GM12864 (cell line): ENCODE measurements around the gene CABP4.

ENCODE experiments used
- DNase-seq: peaks from one replicate; pipeline ENCODE4 v3.0.0-alpha.2; 2011; ENCODE audit warnings: low read depth
- H3K4me3 ChIP-seq: 2 replicates; pipeline ENCODE4 v1.5.1; 2011; ENCODE audit warnings: mild to moderate bottlenecking, low read depth, low read length, control low read depth
- CTCF ChIP-seq: IDR thresholded peaks from 2 replicates; pipeline ENCODE4 v1.5.1; 2011; ENCODE audit warnings: low read depth, mild to moderate bottlenecking, moderate library complexity, low read length, control low read depth, inconsistent platforms; ENCODE audit errors: missing control alignments

Gene CABP4

GRCh38 chr11:67419325-67420049 lies 35.7 kb upstream of the CABP4 start:
- H3K4me3 ChIP-seq: no peak overlapping the region
- no peak for TF ChIP-seq CTCF
- no peak for DNase-seq

GRCh38 chr11:67420147-67420645 lies 35.0 kb upstream of the CABP4 start:
- TF ChIP-seq CTCF: no peak
- peak overlapping the region; percentile 55; the same call in 1 of the 2 replicates for H3K4me3 ChIP-seq
- DNase-seq: no peak

GRCh38 chr11:67420646-67421429 lies 34.3 kb upstream of the CABP4 start:
- TF ChIP-seq CTCF: no peak
- no peak for DNase-seq
- H3K4me3 ChIP-seq: peak overlapping the region; percentile 55

GRCh38 chr11:67421430-67422031 lies 33.6 kb upstream of the CABP4 start:
- peak overlapping the region; percentile 39 for H3K4me3 ChIP-seq
- TF ChIP-seq CTCF: no peak
- DNase-seq: no peak

- DNase-seq: no peak
Measured at GRCh38 chr11:67422891-67423290, 32.3 kb upstream of the CABP4 start.

GRCh38 chr11:67423466-67423865 lies 31.7 kb upstream of the CABP4 start:
- TF ChIP-seq CTCF: no peak
- no peak overlapping the region for H3K4me3 ChIP-seq
- DNase-seq: no peak

More at GRCh38 chr11:67422891-67423290, 32.3 kb upstream of the CABP4 start:
- no peak overlapping the region for H3K4me3 ChIP-seq
- TF ChIP-seq CTCF: no peak
